Endothelial cell of umbilical vein (primary cell): ENCODE measurements around the gene INPP4B. TPM values are rescaled to one million over a fixed set of nuclear protein-coding genes. Genes with fewer than 3 reads are reported as not detected.

Experiments
- BruUV-seq: library from RNA; stranded (reverse); fragments of 400-500 nt; replicated peaks from 2 replicates; lab custom pipeline; 2021; lab: Mats Ljungman, UMichigan
- CTCF ChIA-PET: fragments of 300-600, 350-600 bp; sonication (Branson Sonifier 250); formaldehyde crosslinking; loops from one replicate; lab custom pipeline; 2021; ENCODE audit warnings: antibody characterized with exemption, inconsistent platforms; lab: Charles Lee
- POLR2A ChIA-PET: fragments of 300-600, 350-600 bp; sonication (Branson Sonifier 250); formaldehyde crosslinking; loops from one replicate; lab custom pipeline; 2021; ENCODE audit warnings: antibody characterized with exemption, inconsistent platforms; lab: Charles Lee
- DNase-seq: peaks from one replicate; pipeline ENCODE4 v3.0.0-alpha.2; 2011; ENCODE audit warnings: low read depth, low spot score
- FAIRE-seq: peaks from 2 replicates; lab custom pipeline; 2011; peaks lifted over from hg19 to GRCh38; lab: Jason Lieb, UNC
- H2AFZ ChIP-seq: 2 replicates; pipeline ENCODE4 v1.6.0; 2012; ENCODE audit warnings: low read depth, low read length, control low read depth, inconsistent platforms
- H3K27ac ChIP-seq: 2 replicates; pipeline ENCODE4 v1.5.1; 2011; ENCODE audit warnings: low read depth, mild to moderate bottlenecking, control low read depth, low read length, moderate library complexity; ENCODE audit not compliant: insufficient read depth
- H3K27me3 ChIP-seq, 2 experiments: 2 replicates each; pipeline versions ENCODE4 v1.6.0 to v1.6.1; 2011; ENCODE audit warnings: low read length in 2 of 2, mixed read lengths in 1 of 2; ENCODE audit not compliant: control insufficient read depth in 2 of 2, insufficient read depth in 2 of 2
- H3K36me3 ChIP-seq, 2 experiments: 2 replicates in 1 of 2; 3 replicates in 1 of 2; pipeline ENCODE4 v1.5.1; 2011; ENCODE audit warnings: low read length in 2 of 2, mild to moderate bottlenecking in 1 of 2, moderate library complexity in 1 of 2; ENCODE audit not compliant: control insufficient read depth in 2 of 2, insufficient read depth in 2 of 2; ENCODE audit errors: extremely low read depth in 1 of 2
- H3K4me1 ChIP-seq: 3 replicates; pipeline ENCODE4 v1.5.1; 2011; ENCODE audit warnings: mild to moderate bottlenecking, low read length; ENCODE audit not compliant: control insufficient read depth, insufficient read depth; ENCODE audit errors: extremely low read depth
- H3K4me2 ChIP-seq: 2 replicates; pipeline ENCODE4 v1.6.1; 2011; ENCODE audit warnings: low read length, control low read depth, mixed read lengths; ENCODE audit not compliant: insufficient read depth
- H3K4me3 ChIP-seq, 3 experiments: fragments of 200-600 bp in 1 of 3; sonication (generic), shearing (Covaris generic) in 1 of 3; replicated peaks in 1 of 3; 2 replicates each; pipeline ENCODE4 v1.5.1; 2011 to 2016; ENCODE audit warnings: control low read depth in 3 of 3, low read length in 3 of 3, mild to moderate bottlenecking in 2 of 3, inconsistent platforms in 1 of 3, low read depth in 1 of 3, moderate library complexity in 1 of 3; ENCODE audit not compliant: insufficient read depth in 1 of 3
- H3K79me2 ChIP-seq: 2 replicates; pipeline ENCODE4 v1.6.0; 2012; ENCODE audit warnings: low read length, inconsistent platforms; ENCODE audit not compliant: control insufficient read depth, insufficient read depth
- H3K9ac ChIP-seq: replicated peaks from 2 replicates; pipeline ENCODE3; 2011; ENCODE audit warnings: low read length, control low read depth; ENCODE audit not compliant: insufficient read depth; ENCODE audit errors: extremely low read depth
- H3K9me1 ChIP-seq: replicated peaks from 3 replicates; pipeline ENCODE4 v1.6.0; 2011; ENCODE audit warnings: mild to moderate bottlenecking, low read length; ENCODE audit not compliant: control insufficient read depth, insufficient read depth; ENCODE audit errors: extremely low read depth
- H3K9me3 ChIP-seq: replicated peaks from 2 replicates; pipeline ENCODE4 v1.5.1; 2012; ENCODE audit warnings: low read length, inconsistent platforms; ENCODE audit not compliant: control insufficient read depth, insufficient read depth
- H4K20me1 ChIP-seq: replicated peaks from 2 replicates; pipeline ENCODE3; 2011; ENCODE audit warnings: mild to moderate bottlenecking, low read length; ENCODE audit not compliant: control insufficient read depth, insufficient read depth; ENCODE audit errors: extremely low read depth
- CTCF ChIP-seq, 2 donors: IDR thresholded peaks; 1 replicate in 1 of 2; 2 replicates in 1 of 2; pipeline ENCODE4 v1.5.1; 2011; ENCODE audit warnings: low read length in 2 of 2, mild to moderate bottlenecking in 2 of 2, moderate library complexity in 2 of 2, control low read depth in 1 of 2, inconsistent platforms in 1 of 2, low read depth in 1 of 2; ENCODE audit not compliant: insufficient read depth in 1 of 2; ENCODE audit errors: extremely low read depth in 1 of 2
- EZH2 ChIP-seq: IDR thresholded peaks from 2 replicates; pipeline ENCODE4 v1.6.1; 2012; ENCODE audit warnings: borderline replicate concordance, low read depth, mild to moderate bottlenecking, moderate library complexity, low read length, inconsistent platforms; ENCODE audit not compliant: severe bottlenecking
- FOS ChIP-seq: IDR thresholded peaks from 2 replicates; pipeline ENCODE4 v1.6.1; 2011; ENCODE audit warnings: mild to moderate bottlenecking, low read length, moderate library complexity, borderline replicate concordance; ENCODE audit not compliant: insufficient read depth
- GATA2 ChIP-seq: IDR thresholded peaks from 2 replicates; pipeline ENCODE4 v1.7.0; 2011; ENCODE audit warnings: low read depth, mild to moderate bottlenecking, moderate library complexity, mixed read lengths, low read length; ENCODE audit not compliant: insufficient read length, insufficient read depth
- JUN ChIP-seq: IDR thresholded peaks from 2 replicates; pipeline ENCODE4 v1.6.1; 2011; ENCODE audit warnings: borderline replicate concordance, low read depth; ENCODE audit not compliant: insufficient read length, insufficient read depth
- MAX ChIP-seq: IDR thresholded peaks from 2 replicates; pipeline ENCODE4 v1.6.1; 2011; ENCODE audit not compliant: insufficient read depth, insufficient read length
- MYC ChIP-seq: IDR thresholded peaks from one replicate; pipeline ENCODE4 v1.6.1; 2011; ENCODE audit warnings: mild to moderate bottlenecking, low read depth, low read length
- POLR2A ChIP-seq: IDR thresholded peaks from 2 replicates; pipeline ENCODE4 v1.6.1; 2012; ENCODE audit warnings: low read depth, mild to moderate bottlenecking, control low read depth, low read length
- POLR2AphosphoS5 ChIP-seq: IDR thresholded peaks from 2 replicates; pipeline ENCODE4 v1.6.1; 2012; ENCODE audit warnings: low read depth, mild to moderate bottlenecking, control low read depth, low read length, moderate library complexity; ENCODE audit not compliant: insufficient read depth
- dilution Hi-C: fragments of 300-500 bp; cut with MboI; formaldehyde crosslinking; loops from one replicate; pipeline ENCODE4 v1.15.0; 2019; ENCODE audit warnings: low sequenced_read_pairs; ENCODE audit not compliant: extremely low pct_ligation_motif_present
- intact Hi-C: fragments of 100-400 bp; cut with micrococcal nuclease; formaldehyde crosslinking; loops from one replicate; pipeline ENCODE4 v1.10.0; 2022
- polyA plus RNA-seq, 4 experiments: library from polyadenylated mRNA; depleted of rRNA in 3 of 4; stranded (reverse) in 3 of 4; unstranded in 1 of 4; fragments of >200 nt; gene quantifications; 2 replicates each; pipeline versions ENCODE4 v1.2.1 to v1.2.3, GENCODE V29; 2011 to 2012; ENCODE audit warnings: missing spikeins in 1 of 4
- total RNA-seq: library from RNA; stranded (reverse); gene quantifications from 2 replicates; pipeline ENCODE4 v1.2.3, GENCODE V29; 2021

The INPP4B gene
- total and polyA plus RNA-seq, 2 donors (not counting 3 experiments of a cell fraction or from before 2014, with no cell fraction given): 0.41 to 3.1 TPM

- H3K27me3 ChIP-seq: no peaks in the 10 kb centered on the region
- intact Hi-C loops (no loop called here), dilution Hi-C loops (no loop called here)
- H3K4me2 ChIP-seq: no peak overlapping the region
- H3K9me3 ChIP-seq: no peaks in the 10 kb centered on the region
- no peaks in the 10 kb centered on the region for H4K20me1 ChIP-seq
- no peaks in the 10 kb centered on the region for H3K9me1 ChIP-seq
- ChIA-PET CTCF (interaction anchor here (1.2 to 2.2 kb wide), 5 partner anchors 9 to 341 kb away, joined by 3 to 6 read pairs (median 4); no protein-coding TSS in a partner anchor), POLR2A (no interaction called here)
- H3K27ac ChIP-seq: no peak overlapping the region
- H3K4me3 ChIP-seq: no peak overlapping the region
- no peaks in the 10 kb centered on the region for H3K79me2 ChIP-seq
- no peak overlapping the region for H3K9ac ChIP-seq
- BruUV-seq: no TSS peak
- no peaks in the 10 kb centered on the region for H3K4me1 ChIP-seq
- TF ChIP-seq EZH2 (no peak), MAX (no peak), POLR2AphosphoS5 (no peak), GATA2 (no peak)
- H2AFZ ChIP-seq: no peak overlapping the region
- H3K36me3 ChIP-seq: no peaks in the 10 kb centered on the region
- peak; percentile 26 for DNase-seq
- no peak for FAIRE-seq
Measured at GRCh38 chr4:142379277-142380051, 466.6 kb downstream of the INPP4B start.

GRCh38 chr4:142378179-142378578 is 467.9 kb downstream of the INPP4B start:
- Histone ChIP-seq H3K4me3 (no peak overlapping the region), H3K9ac (no peak overlapping the region), H3K27ac (no peak overlapping the region), H4K20me1 (no peaks in the 10 kb centered on the region), H3K79me2 (no peaks in the 10 kb centered on the region), H3K9me1 (no peaks in the 10 kb centered on the region), H3K9me3 (no peaks in the 10 kb centered on the region), H3K4me2 (no peak overlapping the region), H2AFZ (no peak overlapping the region), H3K4me1 (peaks cover 10% of the 10 kb centered on the region), H3K36me3 (no peaks in the 10 kb centered on the region), H3K27me3 (no peaks in the 10 kb centered on the region)
- BruUV-seq: no TSS peak
- no peak for FAIRE-seq
- CTCF ChIA-PET: interaction anchor here (1.6 to 2.2 kb wide), 2 partner anchors 10 to 252 kb away, joined by 4 to 5 read pairs; no protein-coding TSS in a partner anchor
- POLR2A ChIA-PET: no interaction called here
- dilution Hi-C loops: no loop called here
- intact Hi-C loops: no loop called here
- TF ChIP-seq FOS (no peak), EZH2 (no peak), GATA2 (no peak), MAX (no peak), CTCF (IDR thresholded peaks at IDR 0.05; ENCODE audit: extremely low read depth in 1 of 2, insufficient read depth in 1 of 2, low read depth in 1 of 2, low read length in 2 of 2) (no peak), POLR2AphosphoS5 (no peak), POLR2A (no peak), MYC (no peak), JUN (no peak)
- no peak for DNase-seq
